ENCODE results near the gene PAQR5.

- TF ChIP-seq ZNF512 (CRISPR knock-in tag; IDR thresholded peaks at IDR 0.05; ENCODE audit: borderline replicate concordance): no peak
- no peak for TF ChIP-seq ETV6 (CRISPR knock-in tag; IDR thresholded peaks at IDR 0.05)
- TF ChIP-seq CTCF (IDR thresholded peaks at IDR 0.05): no peak
- TF ChIP-seq STAT6 (CRISPR knock-in tag; conservative IDR thresholded peaks at IDR 0.05; ENCODE audit: low read depth): no peak
- no peak for TF ChIP-seq MAX (CRISPR knock-in tag; IDR thresholded peaks at IDR 0.05)
- TF ChIP-seq FOXJ3 (CRISPR knock-in tag; IDR thresholded peaks at IDR 0.05; ENCODE audit: borderline replicate concordance): no peak
Measured at GRCh38 chr15:69304182-69304545, 5.5 kb downstream of the PAQR5 start.

Measured in WTC11 (cell line).